ENCODE results near the gene FMN1. TPM values are rescaled to one million over a fixed set of nuclear protein-coding genes. Genes with fewer than 3 reads are reported as not detected.

FMN1 gene
- total RNA-seq, 4 donors from 2014 or later: 4.3 to 10.1 (median 8.8) TPM

GRCh38 chr15:33104212-33104611 lies 90.3 kb downstream of the FMN1 start:
- Histone ChIP-seq H3K9me3 (no peaks in the 10 kb centered on the region), H3K27me3 (peaks cover 0 to 4% (median 0%) of the 10 kb centered on the region in 4 donors), H3K27ac (no peak overlapping the region), H3K4me3 (no peak overlapping the region), H3K4me1 (no peaks in the 10 kb centered on the region), H3K36me3 (no peaks in the 10 kb centered on the region)
- DNase-seq: no peak
- 27 to 32% methylated on average over 2 of the region's 2 CpGs for whole genome bisulfite sequencing, 2 donors
- TF ChIP-seq POLR2A (IDR thresholded peaks at IDR 0.05) (no peak), CTCF (IDR thresholded peaks at IDR 0.05) (no peak)
- intact Hi-C loops (cut with DNase I): no loop called here

GRCh38 chr15:33101036-33101435 lies 93.5 kb downstream of the FMN1 start:
- Histone ChIP-seq H3K27me3 (no peaks in the 10 kb centered on the region), H3K4me1 (peaks cover 0 to 11% (median 0%) of the 10 kb centered on the region in 3 donors), H3K36me3 (no peaks in the 10 kb centered on the region), H3K27ac (no peak overlapping the region), H3K4me3 (no peak overlapping the region), H3K9me3 (no peaks in the 10 kb centered on the region)
- TF ChIP-seq POLR2A (IDR thresholded peaks at IDR 0.05): no peak
- TF ChIP-seq CTCF (IDR thresholded peaks at IDR 0.05): no peak
- intact Hi-C loops (cut with DNase I): no loop called here
- no peak for DNase-seq
- 86 to 94% methylated on average over 3 of the region's 3 CpGs for WGBS, 2 donors

GRCh38 chr15:33100314-33100713 lies 94.2 kb downstream of the FMN1 start:
- intact Hi-C loops (cut with DNase I): no loop called here
- no peaks in the 10 kb centered on the region for H3K9me3 ChIP-seq
- TF ChIP-seq CTCF (IDR thresholded peaks at IDR 0.05) (no peak), POLR2A (IDR thresholded peaks at IDR 0.05) (no peak)
- no peaks in the 10 kb centered on the region for H3K36me3 ChIP-seq
- no peaks in the 10 kb centered on the region for H3K27me3 ChIP-seq
- H3K4me3 ChIP-seq: no peak overlapping the region
- no peak for DNase-seq
- 53 to 56% methylated on average over 3 of the region's 3 CpGs for WGBS, 2 donors
- no peak overlapping the region for H3K27ac ChIP-seq
- H3K4me1 ChIP-seq: peaks cover 0 to 11% (median 0%) of the 10 kb centered on the region in 3 donors

- Histone ChIP-seq H3K4me3 (no peak overlapping the region), H3K9me3 (no peaks in the 10 kb centered on the region), H3K27me3 (no peaks in the 10 kb centered on the region), H3K4me1 (peaks cover 0 to 11% (median 0%) of the 10 kb centered on the region in 3 donors), H3K36me3 (no peaks in the 10 kb centered on the region), H3K27ac (no peak overlapping the region)
- no peak for DNase-seq
- TF ChIP-seq CTCF (IDR thresholded peaks at IDR 0.05) (no peak), POLR2A (IDR thresholded peaks at IDR 0.05) (no peak)
- intact Hi-C loops (cut with DNase I): no loop called here
- WGBS, 2 donors: 59 to 69% methylated on average over 1 of the region's 1 CpG
These were observed 94.8 kb downstream of the FMN1 start for GRCh38 chr15:33099739-33100138.

- intact Hi-C loops (cut with DNase I): no loop called here
- WGBS, 2 donors: 75 to 94% methylated on average over 3 of the region's 3 CpGs
- H3K4me3 ChIP-seq: no peak overlapping the region
These were observed 95.3 kb downstream of the FMN1 start for GRCh38 chr15:33099213-33099612.

More at GRCh38 chr15:33099213-33099612, 95.3 kb downstream of the FMN1 start:
- no peaks in the 10 kb centered on the region for H3K9me3 ChIP-seq
- H3K36me3 ChIP-seq: no peaks in the 10 kb centered on the region
- DNase-seq: no peak
- no peak overlapping the region for H3K27ac ChIP-seq
- TF ChIP-seq POLR2A (IDR thresholded peaks at IDR 0.05) (no peak), CTCF (IDR thresholded peaks at IDR 0.05) (no peak)
- H3K4me1 ChIP-seq: peaks cover 0 to 11% (median 0%) of the 10 kb centered on the region in 3 donors
- no peaks in the 10 kb centered on the region for H3K27me3 ChIP-seq

Measured in esophagus squamous epithelium (tissue), 5 donors.